Measurements from ENCODE around the gene ATXN7L1. TPM values are rescaled to one million over a fixed set of nuclear protein-coding genes. Genes with fewer than 3 reads are reported as not detected.
"Not testable (repeated sequence)": the region's sequence is repeated elsewhere in the genome, so short reads cannot be mapped to it uniquely, and the experiment has no call there.

Gene ATXN7L1
- total RNA-seq, 2 experiments from 2014 or later = 15.2 to 17.0 TPM

DNA sequence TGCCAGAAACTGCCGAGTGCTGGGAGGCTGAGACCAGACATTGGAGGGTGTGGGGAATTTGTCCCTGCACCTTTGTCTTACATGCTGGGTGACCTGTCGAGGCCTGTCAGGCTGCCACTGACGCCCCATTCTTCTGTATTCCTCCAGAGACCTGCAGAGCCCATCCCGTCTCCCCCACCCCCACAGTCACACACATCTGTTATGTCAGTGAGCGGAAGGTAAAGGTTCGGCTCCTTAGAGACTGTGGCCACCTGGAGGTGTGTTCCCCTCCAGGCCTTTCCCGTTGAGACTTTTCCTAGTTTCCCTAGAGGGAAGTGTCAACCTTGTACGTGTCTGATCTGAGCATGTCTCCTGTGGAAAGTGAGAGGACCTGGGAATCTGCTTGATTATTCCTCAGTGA lies 84.5 kb downstream of the ATXN7L1 start:
- Mint-ChIP-seq H3K27ac (no peak overlapping the region), H3K9me3 (no peaks in the 10 kb centered on the region), H3K4me3 (no peak overlapping the region), H3K4me1 (no peaks in the 10 kb centered on the region), H3K36me3 (no peaks in the 10 kb centered on the region), H3K27me3 (no peaks in the 10 kb centered on the region)
- POLR2A ChIA-PET = no interaction called here
- no peak for DNase-seq
- ATAC-seq (ENCODE audit: low read depth) = no peak

DNA sequence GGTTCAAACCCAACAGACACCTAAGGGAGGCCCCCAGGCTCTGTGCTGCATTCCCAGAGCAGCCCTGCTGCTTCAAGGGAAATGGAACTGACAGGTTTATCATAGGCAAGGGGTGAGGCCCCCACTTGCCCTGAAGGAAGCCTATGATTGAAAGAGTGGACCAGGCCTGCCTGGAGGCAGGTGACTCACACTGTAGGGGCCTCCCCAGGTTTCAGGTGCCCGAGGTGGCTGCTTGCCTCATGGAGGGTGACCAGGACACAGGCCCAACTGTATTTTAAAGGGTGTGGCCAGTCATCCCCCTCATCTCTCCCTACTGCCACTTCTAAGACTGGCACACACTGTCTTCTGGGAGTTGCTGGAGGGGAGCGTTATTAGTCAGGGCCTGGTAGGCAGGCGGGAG lies 85.4 kb downstream of the ATXN7L1 start:
- H3K27me3 Mint-ChIP-seq = no peaks in the 10 kb centered on the region

DNA sequence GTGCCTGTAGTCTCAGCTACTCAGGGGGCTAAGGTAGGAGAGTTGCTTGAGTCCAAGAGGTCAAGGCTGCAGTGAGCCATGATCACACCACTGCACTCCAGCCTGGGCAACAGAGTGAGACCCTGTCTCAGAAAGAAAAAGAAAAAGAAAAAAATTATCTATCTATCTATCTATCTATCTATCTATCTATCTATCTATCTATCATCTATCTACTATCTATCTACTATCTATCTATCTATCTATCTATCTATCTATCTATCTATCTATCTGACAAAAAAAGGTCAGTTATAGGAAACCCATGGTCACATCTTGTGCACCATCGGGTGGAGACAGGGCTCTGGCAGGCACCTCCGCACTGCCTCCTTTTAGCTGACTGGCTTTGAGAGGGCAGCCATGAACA lies 85.9 kb downstream of the ATXN7L1 start:
- H3K4me1 Mint-ChIP-seq; DNase-seq; H3K36me3 Mint-ChIP-seq; ATAC-seq (ENCODE audit: low read depth); H3K9me3 Mint-ChIP-seq; H3K27me3 Mint-ChIP-seq; POLR2A ChIA-PET; H3K27ac Mint-ChIP-seq; H3K4me3 Mint-ChIP-seq: not testable (repeated sequence)

More for the DNA sequence above, 85.4 kb downstream of the ATXN7L1 start:
- Mint-ChIP-seq H3K4me1 (no peaks in the 10 kb centered on the region), H3K36me3 (no peaks in the 10 kb centered on the region), H3K27ac (no peak overlapping the region), H3K4me3 (no peak overlapping the region), H3K9me3 (no peaks in the 10 kb centered on the region)
- DNase-seq (no peak), ATAC-seq (ENCODE audit: low read depth) (no peak)
- POLR2A ChIA-PET = no interaction called here

DNA sequence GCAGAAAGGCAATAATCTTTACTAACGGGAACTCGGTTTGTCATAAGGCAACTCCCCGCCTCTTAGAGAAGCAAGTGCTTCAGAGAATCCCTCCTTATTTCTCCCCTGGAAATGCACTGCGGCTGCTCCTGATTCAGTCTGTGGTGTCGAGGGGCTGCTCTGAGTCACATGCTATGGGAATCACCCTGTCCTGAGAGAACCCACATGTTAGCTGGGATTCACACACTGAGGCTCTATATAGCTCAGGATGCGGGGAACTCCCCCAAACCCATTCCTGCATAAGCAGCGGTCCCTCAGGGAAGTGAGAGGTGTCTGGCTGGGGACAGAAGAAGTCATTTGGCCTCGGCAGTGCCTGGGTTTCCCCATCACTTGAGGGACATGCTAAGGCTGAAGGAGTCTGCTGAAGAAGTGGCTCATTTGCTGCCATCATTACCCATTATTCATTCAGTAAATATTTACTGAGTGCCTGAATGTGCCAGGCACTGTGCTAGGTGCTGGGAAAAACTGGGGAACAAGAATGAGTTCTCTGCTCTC lies 87.5 kb downstream of the ATXN7L1 start:
- Mint-ChIP-seq H3K4me3 (no peak overlapping the region), H3K36me3 (no peaks in the 10 kb centered on the region), H3K27me3 (no peaks in the 10 kb centered on the region), H3K9me3 (no peaks in the 10 kb centered on the region), H3K4me1 (no peaks in the 10 kb centered on the region), H3K27ac (no peak overlapping the region)
- ATAC-seq (ENCODE audit: low read depth) = no peak
- POLR2A ChIA-PET = no interaction called here
- no peak for DNase-seq

DNA sequence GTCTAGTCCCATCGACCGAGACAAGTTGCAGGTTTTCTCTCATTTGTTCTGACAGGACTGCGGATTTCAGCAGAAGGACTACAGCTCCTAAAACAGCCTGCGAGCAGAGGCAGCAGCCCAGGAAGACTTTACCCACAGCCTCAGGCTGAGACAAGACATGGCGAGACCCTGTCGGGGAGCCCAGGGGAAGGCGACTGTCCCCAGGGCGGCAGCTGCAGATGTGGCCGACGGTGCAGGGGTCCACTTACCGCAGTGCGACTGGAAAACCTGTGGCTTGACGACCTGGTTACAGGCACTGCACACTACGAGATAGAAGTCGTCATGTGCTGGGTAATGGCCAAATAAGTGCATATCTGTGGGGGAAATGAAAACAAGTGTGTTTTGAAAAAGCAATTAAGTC lies 88.0 kb downstream of the ATXN7L1 start:
- no peak overlapping the region for H3K27ac Mint-ChIP-seq
- no peaks in the 10 kb centered on the region for H3K4me1 Mint-ChIP-seq
- no peaks in the 10 kb centered on the region for H3K36me3 Mint-ChIP-seq
- POLR2A ChIA-PET = no interaction called here
- DNase-seq = no peak
- no peaks in the 10 kb centered on the region for H3K27me3 Mint-ChIP-seq
- no peak overlapping the region for H3K4me3 Mint-ChIP-seq
- no peak for ATAC-seq (ENCODE audit: low read depth)
- no peaks in the 10 kb centered on the region for H3K9me3 Mint-ChIP-seq

DNA sequence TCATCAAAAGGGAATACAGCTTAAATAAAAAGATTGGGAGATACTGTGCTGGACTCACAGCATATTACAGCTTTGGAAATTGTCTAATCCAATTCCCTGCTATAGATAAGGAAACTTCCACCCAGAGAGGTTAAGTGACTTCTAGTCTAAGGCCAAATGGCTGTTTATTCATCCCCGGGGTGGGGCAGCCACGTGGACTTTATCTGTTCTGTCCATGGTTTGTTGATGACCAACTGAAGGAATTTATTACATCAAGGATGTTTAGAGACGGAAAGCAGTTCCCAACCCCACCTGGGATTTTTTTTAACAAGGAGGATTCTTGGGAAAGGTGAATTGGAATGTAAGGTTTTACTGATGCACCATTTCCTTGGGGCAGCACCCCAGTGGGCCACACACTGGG lies 88.6 kb downstream of the ATXN7L1 start:
- DNase-seq (no peak), ATAC-seq (ENCODE audit: low read depth) (no peak)
- H3K27ac Mint-ChIP-seq = no peak overlapping the region
- H3K4me1 Mint-ChIP-seq = peaks cover 1% of the 10 kb centered on the region
- no peaks in the 10 kb centered on the region for H3K36me3 Mint-ChIP-seq
- H3K27me3 Mint-ChIP-seq = no peaks in the 10 kb centered on the region
- no peak overlapping the region for H3K4me3 Mint-ChIP-seq
- no peaks in the 10 kb centered on the region for H3K9me3 Mint-ChIP-seq
- POLR2A ChIA-PET = no interaction called here

DNA sequence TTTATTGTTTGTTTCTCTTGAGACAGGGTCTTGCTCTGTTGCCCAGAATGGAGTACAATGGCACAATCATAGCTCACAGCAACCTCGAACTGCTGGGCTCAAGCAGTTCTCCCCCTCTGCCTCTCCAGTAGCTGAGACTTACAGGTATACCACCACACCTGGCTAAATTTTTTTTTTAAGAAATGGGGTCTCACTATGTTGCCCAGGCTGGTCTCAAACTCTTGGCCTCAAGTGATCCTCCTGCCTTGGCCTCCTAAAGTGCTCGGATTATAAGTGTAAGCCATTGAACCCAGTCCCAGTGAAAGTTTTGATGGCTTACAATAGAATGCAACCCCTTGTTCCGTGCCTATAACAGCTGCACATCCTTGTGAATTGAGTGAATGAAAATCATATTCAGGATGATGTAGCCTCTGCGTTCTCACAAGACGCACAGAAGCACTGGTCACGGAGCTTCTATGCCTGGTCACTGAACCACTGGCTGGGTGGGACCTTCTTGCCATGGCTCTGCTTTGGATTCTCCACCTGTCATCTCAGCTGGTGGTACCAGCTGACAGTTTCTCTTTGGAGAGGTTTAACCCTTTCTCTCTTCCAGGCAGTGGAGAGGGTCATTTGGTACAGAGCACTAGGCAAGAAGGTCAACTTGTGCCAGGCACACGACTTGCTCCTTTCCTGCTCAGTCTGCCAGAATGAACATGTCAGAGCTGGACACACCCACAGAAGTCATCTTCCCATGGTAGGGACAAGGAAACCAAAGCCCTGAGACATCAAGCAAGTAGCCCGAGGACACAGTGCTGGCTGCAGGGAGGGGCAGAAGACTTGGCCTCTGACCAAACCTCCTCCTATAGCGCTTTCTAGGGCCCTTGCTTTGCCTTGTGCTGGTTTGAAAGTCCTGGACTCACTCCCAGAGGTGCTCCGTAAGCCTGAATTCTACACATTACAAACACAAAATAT lies 89.6 kb downstream of the ATXN7L1 start:
- no peak for ATAC-seq (ENCODE audit: low read depth)
- no peaks in the 10 kb centered on the region for H3K9me3 Mint-ChIP-seq
- H3K4me1 Mint-ChIP-seq = peaks cover 4% of the 10 kb centered on the region
- H3K27ac Mint-ChIP-seq = no peak overlapping the region
- POLR2A ChIA-PET = no interaction called here
- DNase-seq = no peak
- H3K27me3 Mint-ChIP-seq = no peaks in the 10 kb centered on the region
- no peaks in the 10 kb centered on the region for H3K36me3 Mint-ChIP-seq
- no peak overlapping the region for H3K4me3 Mint-ChIP-seq

DNA sequence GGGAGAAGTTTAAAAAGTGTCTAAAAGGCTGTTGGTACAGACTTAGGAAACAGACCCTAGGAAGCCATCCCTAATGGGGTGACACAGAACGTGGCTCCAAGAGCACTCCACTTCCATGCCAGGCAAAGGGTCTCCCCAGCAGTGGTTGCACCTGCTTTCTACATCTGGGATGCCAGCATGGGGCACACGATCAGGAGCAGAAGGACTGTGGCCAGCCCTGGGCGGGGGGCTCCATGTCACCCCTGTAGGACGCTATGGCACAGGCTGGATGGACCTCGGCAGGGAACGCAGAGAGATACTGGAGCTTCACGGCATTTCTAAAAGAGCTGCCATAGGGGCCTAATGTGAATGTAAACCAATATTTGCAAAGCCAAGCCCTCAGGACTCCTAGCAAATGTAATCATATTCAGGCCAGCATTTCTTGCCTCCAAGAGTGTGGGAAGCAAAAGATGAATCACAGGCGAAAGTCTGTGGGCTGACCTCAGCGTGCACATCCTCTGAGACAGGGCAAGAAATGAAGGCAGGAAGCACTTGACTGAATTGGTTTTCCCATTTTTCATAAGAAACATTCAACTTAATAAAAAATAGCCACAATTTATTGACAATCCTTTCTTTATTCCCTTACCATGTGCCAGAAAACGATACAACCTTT lies 93.9 kb downstream of the ATXN7L1 start:
- H3K27me3 Mint-ChIP-seq = no peaks in the 10 kb centered on the region
- H3K9me3 Mint-ChIP-seq = no peaks in the 10 kb centered on the region
- H3K4me3 Mint-ChIP-seq = no peak overlapping the region
- H3K4me1 Mint-ChIP-seq = peaks cover 4% of the 10 kb centered on the region
- no peak for DNase-seq
- no peak for ATAC-seq (ENCODE audit: low read depth)
- no peak overlapping the region for H3K27ac Mint-ChIP-seq
- POLR2A ChIA-PET = no interaction called here
- no peaks in the 10 kb centered on the region for H3K36me3 Mint-ChIP-seq

DNA sequence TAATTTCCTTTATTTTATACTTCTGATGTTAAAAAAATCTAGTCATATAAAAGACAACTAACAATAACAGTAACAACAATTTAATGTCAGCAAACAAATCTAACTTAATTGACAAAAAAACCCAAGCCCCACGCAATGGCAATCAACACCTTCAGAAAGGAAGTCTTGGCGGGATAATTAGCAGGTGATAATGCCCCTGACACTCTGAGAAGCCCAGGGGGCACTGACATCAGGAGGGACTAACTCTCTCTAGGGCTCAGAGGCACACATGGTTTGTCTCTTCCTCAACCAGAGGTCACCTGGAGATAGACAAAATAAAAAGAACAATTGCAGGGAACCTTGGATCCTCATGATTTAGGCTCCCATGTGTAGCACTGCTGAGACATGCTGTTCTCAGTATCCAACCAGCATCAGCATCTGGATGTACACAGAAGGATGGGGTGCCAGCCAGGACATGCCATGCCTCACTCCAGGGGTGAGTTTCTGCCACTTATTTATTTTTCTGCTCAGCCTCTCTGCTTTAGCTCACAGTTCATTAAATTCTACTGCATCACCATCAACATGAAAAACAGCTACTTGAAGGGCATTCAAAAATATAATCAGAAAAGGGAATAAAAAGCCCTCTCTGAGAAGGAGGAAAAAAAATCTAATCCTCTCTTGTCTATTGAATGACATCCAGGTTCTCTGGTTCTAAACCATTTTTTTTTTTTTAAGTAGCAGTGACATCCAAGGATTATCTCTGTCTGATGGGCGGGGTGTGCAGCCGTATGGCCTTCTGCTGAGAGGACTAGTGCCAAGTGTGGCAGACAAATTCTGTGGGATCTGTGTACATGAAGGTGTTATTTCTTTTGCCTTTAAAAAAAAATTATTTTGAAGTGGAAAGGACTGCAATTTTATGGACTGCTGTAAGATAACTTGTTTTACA lies 96.3 kb downstream of the ATXN7L1 start:
- Mint-ChIP-seq H3K4me3 (no peak overlapping the region), H3K27me3 (no peaks in the 10 kb centered on the region), H3K36me3 (no peaks in the 10 kb centered on the region), H3K4me1 (peaks cover 4% of the 10 kb centered on the region), H3K27ac (no peak overlapping the region), H3K9me3 (no peaks in the 10 kb centered on the region)
- POLR2A ChIA-PET = no interaction called here
- DNase-seq (no peak), ATAC-seq (ENCODE audit: low read depth) (no peak)

DNA sequence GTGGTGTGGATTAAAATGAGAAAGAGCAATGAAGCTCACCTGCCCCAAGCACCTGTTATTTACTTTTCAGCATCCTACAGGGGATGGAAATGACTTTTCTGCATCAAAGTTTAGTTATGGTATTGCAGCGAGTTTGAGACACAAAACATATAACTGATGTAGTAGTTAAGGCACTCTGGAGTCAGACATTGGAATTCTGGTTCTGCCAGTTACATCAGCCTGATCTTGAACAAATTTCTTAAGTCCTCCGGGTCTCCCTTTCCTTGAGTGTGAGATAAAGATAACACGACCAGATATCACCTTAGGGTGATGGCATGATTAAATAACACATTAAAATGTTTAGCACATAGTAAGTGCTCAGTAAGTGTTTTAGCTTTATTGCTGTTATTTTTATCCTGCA lies 97.4 kb downstream of the ATXN7L1 start:
- Mint-ChIP-seq H3K4me1 (peaks cover 4% of the 10 kb centered on the region), H3K36me3 (no peaks in the 10 kb centered on the region), H3K27me3 (no peaks in the 10 kb centered on the region), H3K9me3 (no peaks in the 10 kb centered on the region), H3K27ac (no peak overlapping the region), H3K4me3 (no peak overlapping the region)
- POLR2A ChIA-PET = no interaction called here
- DNase-seq = no peak
- no peak for ATAC-seq (ENCODE audit: low read depth)

DNA sequence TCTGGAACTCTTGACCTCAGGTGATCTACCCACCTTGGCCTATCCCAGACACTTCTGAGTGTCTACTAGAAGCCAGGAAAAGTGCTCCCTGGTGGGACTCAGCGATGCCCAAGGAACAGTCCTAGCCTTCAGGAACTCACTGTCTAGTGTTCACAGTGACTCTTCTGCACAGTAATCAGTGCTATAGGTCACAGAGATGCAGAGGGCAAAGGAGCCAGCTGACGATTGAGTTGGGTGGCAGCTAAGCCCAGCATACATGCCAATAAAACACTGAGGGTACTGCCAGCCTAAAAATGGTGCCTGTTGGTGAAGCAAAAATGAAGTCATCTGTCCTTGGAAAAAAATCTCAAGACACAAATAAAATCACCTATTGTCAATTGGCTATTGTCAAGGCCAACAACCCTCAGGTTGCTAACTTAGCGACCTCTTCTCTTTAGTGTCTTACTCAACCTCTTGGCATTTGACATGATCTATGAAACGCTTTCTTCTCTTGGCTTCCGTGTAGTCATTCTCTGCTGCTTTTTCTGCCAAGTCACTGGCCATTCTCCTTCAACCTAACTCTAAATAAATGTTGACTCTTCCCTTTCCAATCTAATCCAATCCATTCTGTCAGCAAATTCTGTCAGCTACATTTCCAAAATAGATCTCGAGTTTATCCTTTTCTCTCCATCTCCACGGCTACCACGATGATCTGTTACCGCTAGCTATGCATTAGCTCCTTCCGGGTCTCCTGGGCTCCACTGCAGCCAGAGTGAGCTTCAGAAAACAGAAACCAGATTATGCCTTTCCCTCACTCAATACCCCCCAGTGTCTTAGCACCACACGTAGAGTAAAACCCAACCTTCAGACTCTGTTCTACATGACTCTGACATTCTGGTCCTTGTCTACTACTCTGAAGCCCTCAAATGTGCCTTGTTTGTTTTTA lies 99.2 kb downstream of the ATXN7L1 start:
- no peaks in the 10 kb centered on the region for H3K4me1 Mint-ChIP-seq
- H3K9me3 Mint-ChIP-seq = no peaks in the 10 kb centered on the region
- ATAC-seq (ENCODE audit: low read depth) (no peak), DNase-seq (no peak)
- no peak overlapping the region for H3K4me3 Mint-ChIP-seq
- no peaks in the 10 kb centered on the region for H3K27me3 Mint-ChIP-seq
- H3K36me3 Mint-ChIP-seq = no peaks in the 10 kb centered on the region
- POLR2A ChIA-PET = no interaction called here
- H3K27ac Mint-ChIP-seq = no peak overlapping the region

DNA sequence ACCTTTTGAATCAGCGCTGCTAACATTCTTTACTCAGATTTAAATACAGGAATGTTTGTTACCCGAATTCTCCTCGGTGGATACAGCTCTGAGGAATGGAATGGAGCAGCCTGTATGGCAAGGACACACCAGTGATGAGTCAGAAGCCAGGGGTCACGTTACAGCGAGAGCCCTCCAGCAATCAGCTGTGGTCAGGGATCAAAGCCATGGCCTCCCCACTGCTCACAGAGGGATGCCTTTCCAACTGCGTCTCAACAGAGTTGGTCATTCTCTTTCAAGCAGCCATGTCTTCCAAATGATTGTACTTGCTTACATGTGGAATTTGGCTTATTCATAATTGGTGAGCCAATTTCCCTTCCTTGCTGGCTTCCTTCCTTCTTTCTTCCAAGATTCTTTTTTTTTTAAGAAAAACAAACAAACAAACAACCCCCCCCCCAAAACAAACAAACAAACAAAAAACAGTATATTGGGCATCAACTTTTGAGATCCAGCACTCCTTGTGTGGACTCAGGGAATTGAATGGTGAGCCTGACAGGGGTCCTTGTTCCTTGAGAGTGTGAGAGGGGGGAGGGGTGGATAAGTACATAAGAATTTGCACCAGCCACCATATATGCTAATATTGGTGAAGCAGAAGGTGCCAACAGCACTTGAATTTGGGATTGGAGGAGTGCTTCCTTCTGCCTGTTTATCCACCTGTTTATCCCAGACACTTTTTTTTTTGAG lies 100.2 kb downstream of the ATXN7L1 start:
- DNase-seq = no peak
- POLR2A ChIA-PET = no interaction called here
- no peak for ATAC-seq (ENCODE audit: low read depth)
- Mint-ChIP-seq H3K36me3 (no peaks in the 10 kb centered on the region), H3K4me1 (no peaks in the 10 kb centered on the region), H3K9me3 (no peaks in the 10 kb centered on the region), H3K27ac (no peak overlapping the region), H3K4me3 (no peak overlapping the region), H3K27me3 (no peaks in the 10 kb centered on the region)
